H1 (cell line): Measurements from ENCODE around the gene PANX3. TPM values are rescaled to one million over a fixed set of nuclear protein-coding genes. Genes with fewer than 3 reads are reported as not detected.

Source experiments
- CTCF ChIA-PET: fragments of 300-600 bp; sonication (Branson Sonifier 250); formaldehyde crosslinking; loops from one replicate; lab custom pipeline; 2021; ENCODE audit not compliant: partially characterized antibody; lab: Charles Lee
- POLR2A ChIA-PET: fragments of 300-600 bp; sonication (Branson Sonifier 250); formaldehyde crosslinking; loops from one replicate; lab custom pipeline; 2021; ENCODE audit warnings: inconsistent platforms; ENCODE audit not compliant: partially characterized antibody; lab: Charles Lee
- DNase-seq, 2 experiments: peaks; one replicate each; pipeline versions ENCODE4 v3.0.0 to v3.0.0-alpha.2; 2010 to 2022; ENCODE audit warnings: low spot score in 2 of 2, low read depth in 1 of 2, mixed read lengths in 1 of 2
- FAIRE-seq: peaks from 2 replicates; lab custom pipeline; 2011; peaks lifted over from hg19 to GRCh38; lab: Jason Lieb, UNC
- H2AFZ ChIP-seq: 2 replicates; pipeline ENCODE4 v1.8.1; 2012; ENCODE audit warnings: low read length, inconsistent platforms
- H2AK5ac ChIP-seq: 2 replicates; pipeline ENCODE4 v1.6.1; 2013; ENCODE audit warnings: low read depth, low read length
- H2BK120ac ChIP-seq: replicated peaks from 2 replicates; pipeline ENCODE3; 2013; ENCODE audit warnings: low read depth, low read length, inconsistent platforms
- H2BK12ac ChIP-seq: 2 replicates; pipeline ENCODE4 v1.6.1; 2013; ENCODE audit warnings: low read depth, low read length
- H2BK15ac ChIP-seq: 2 replicates; pipeline ENCODE4 v1.6.1; 2013; ENCODE audit warnings: low read length
- H2BK20ac ChIP-seq: 2 replicates; pipeline ENCODE4 v1.6.1; 2013; ENCODE audit warnings: low read length
- H2BK5ac ChIP-seq: 2 replicates; pipeline ENCODE4 v1.6.1; 2013; ENCODE audit warnings: low read depth, low read length
- H3K14ac ChIP-seq: 2 replicates; pipeline ENCODE4 v1.6.1; 2013; ENCODE audit warnings: inconsistent platforms; ENCODE audit not compliant: insufficient read length
- H3K18ac ChIP-seq: 2 replicates; pipeline ENCODE4 v1.6.1; 2013; ENCODE audit warnings: low read length; ENCODE audit errors: extremely low read depth
- H3K23ac ChIP-seq: 2 replicates; pipeline ENCODE4 v1.6.1; 2013; ENCODE audit warnings: inconsistent platforms; ENCODE audit not compliant: insufficient read length
- H3K23me2 ChIP-seq: 2 replicates; pipeline ENCODE4 v1.6.1; 2013; ENCODE audit warnings: low read depth, low read length
- H3K27ac ChIP-seq: 2 replicates; pipeline ENCODE4 v1.6.1; 2011; ENCODE audit warnings: low read depth, low read length, inconsistent platforms
- H3K27me3 ChIP-seq, 4 experiments: replicated peaks in 1 of 4; 1 replicate in 1 of 4; 2 replicates in 3 of 4; pipeline versions ENCODE4 v1.6.1 to v1.8.1; 2011 to 2013; ENCODE audit warnings: low read length in 3 of 4, mild to moderate bottlenecking in 3 of 4, inconsistent platforms in 2 of 4, mixed read lengths in 2 of 4, moderate library complexity in 1 of 4; ENCODE audit not compliant: control insufficient read depth in 3 of 4, insufficient read depth in 3 of 4; ENCODE audit errors: extremely low read depth in 1 of 4
- H3K36me3 ChIP-seq, 4 experiments: 2 replicates each; pipeline versions ENCODE4 v1.6.1 to v1.8.1; 2011 to 2013; ENCODE audit warnings: mild to moderate bottlenecking in 4 of 4, low read length in 3 of 4, moderate library complexity in 2 of 4, control low read depth in 1 of 4, inconsistent platforms in 1 of 4; ENCODE audit not compliant: insufficient read depth in 4 of 4, control insufficient read depth in 2 of 4
- H3K4ac ChIP-seq: replicated peaks from 2 replicates; pipeline ENCODE3; 2013; ENCODE audit warnings: low read length, low read depth, mixed read lengths, inconsistent platforms; ENCODE audit not compliant: insufficient read length
- H3K4me1 ChIP-seq, 4 experiments: replicated peaks in 1 of 4; 1 replicate in 1 of 4; 2 replicates in 3 of 4; pipeline versions ENCODE4 v1.6.1 to v1.8.1; 2011 to 2013; ENCODE audit warnings: low read length in 3 of 4, inconsistent platforms in 2 of 4, mixed read lengths in 1 of 4; ENCODE audit not compliant: insufficient read depth in 4 of 4, control insufficient read depth in 3 of 4
- H3K4me2 ChIP-seq, 2 experiments: 2 replicates each; pipeline versions ENCODE4 v1.6.1 to v1.8.1; 2011 to 2013; ENCODE audit warnings: low read depth in 2 of 2, low read length in 2 of 2, control low read depth in 1 of 2, inconsistent platforms in 1 of 2, mild to moderate bottlenecking in 1 of 2; ENCODE audit not compliant: insufficient read depth in 1 of 2
- H3K4me3 ChIP-seq, 4 experiments: fragments of 200-600, 300-600 bp in 1 of 4; sonication (generic), shearing (Covaris generic), sonication (Bioruptor Twin) in 1 of 4; 2 replicates each; pipeline versions ENCODE4 v1.5.1 to v1.8.1; 2011 to 2016; ENCODE audit warnings: low read length in 4 of 4, low read depth in 3 of 4, control low read depth in 2 of 4, inconsistent platforms in 2 of 4, mild to moderate bottlenecking in 2 of 4, mixed read lengths in 1 of 4, moderate library complexity in 1 of 4; ENCODE audit not compliant: insufficient read depth in 2 of 4; ENCODE audit errors: extremely low read depth in 1 of 4
- H3K56ac ChIP-seq: replicated peaks from 2 replicates; pipeline ENCODE3; 2013; ENCODE audit warnings: low read depth, mild to moderate bottlenecking, mixed read lengths, low read length, inconsistent platforms; ENCODE audit not compliant: insufficient read length
- H3K79me1 ChIP-seq: 2 replicates; pipeline ENCODE4 v1.6.1; 2013; ENCODE audit warnings: low read depth, low read length, control low read depth
- H3K79me2 ChIP-seq, 2 experiments: 2 replicates each; pipeline versions ENCODE4 v1.6.1 to v1.8.1; 2012 to 2013; ENCODE audit warnings: low read length in 2 of 2, mild to moderate bottlenecking in 2 of 2, inconsistent platforms in 1 of 2; ENCODE audit not compliant: insufficient read depth in 2 of 2, control insufficient read depth in 1 of 2
- H3K9ac ChIP-seq, 4 experiments: replicated peaks in 1 of 4; 1 replicate in 1 of 4; 2 replicates in 3 of 4; pipeline versions ENCODE4 v1.6.1 to v1.8.1; 2011 to 2013; ENCODE audit warnings: low read depth in 3 of 4, low read length in 3 of 4, control low read depth in 2 of 4, mild to moderate bottlenecking in 2 of 4, moderate library complexity in 2 of 4, inconsistent platforms in 1 of 4; ENCODE audit errors: extremely low read depth in 1 of 4
- H3K9me3 ChIP-seq, 2 experiments: 2 replicates each; pipeline versions ENCODE4 v1.6.1 to v1.8.1; 2012 to 2013; ENCODE audit warnings: mild to moderate bottlenecking in 2 of 2, moderate library complexity in 2 of 2, control low read depth in 1 of 2, inconsistent platforms in 1 of 2, low read depth in 1 of 2, low read length in 1 of 2, mixed read lengths in 1 of 2; ENCODE audit not compliant: insufficient read depth in 2 of 2
- H4K20me1 ChIP-seq, 2 experiments: replicated peaks in 1 of 2; 2 replicates each; pipeline versions ENCODE3 to v1.8.1; 2011 to 2013; ENCODE audit warnings: inconsistent platforms in 2 of 2, low read length in 2 of 2, mild to moderate bottlenecking in 1 of 2; ENCODE audit not compliant: insufficient read depth in 2 of 2, control insufficient read depth in 1 of 2
- H4K5ac ChIP-seq: 2 replicates; pipeline ENCODE4 v1.6.1; 2013; ENCODE audit warnings: low read length, low read depth, mixed read lengths, inconsistent platforms; ENCODE audit not compliant: insufficient read length
- H4K8ac ChIP-seq: 2 replicates; pipeline ENCODE4 v1.8.0; 2013; ENCODE audit warnings: mild to moderate bottlenecking, moderate library complexity, low read length, inconsistent platforms; ENCODE audit not compliant: insufficient read depth; ENCODE audit errors: extremely low read depth
- H4K91ac ChIP-seq: replicated peaks from 2 replicates; pipeline ENCODE3; 2013; ENCODE audit warnings: low read length, mixed read lengths, inconsistent platforms; ENCODE audit not compliant: insufficient read length
- CEBPB ChIP-seq: IDR thresholded peaks from 2 replicates; pipeline ENCODE4 v1.6.1; 2012; ENCODE audit warnings: low read depth, low read length
- CTCF ChIP-seq, 3 experiments: IDR thresholded peaks; 1 replicate in 2 of 3; 2 replicates in 1 of 3; pipeline versions ENCODE4 v1.5.1 to v1.6.1; 2011; ENCODE audit warnings: low read length in 3 of 3, mild to moderate bottlenecking in 3 of 3, inconsistent platforms in 2 of 3, low read depth in 1 of 3, moderate library complexity in 1 of 3; ENCODE audit not compliant: insufficient read depth in 1 of 3; ENCODE audit errors: control extremely low read depth in 1 of 3
- E2F6 ChIP-seq: IDR thresholded peaks from 2 replicates; pipeline ENCODE4 v1.6.1; 2012; ENCODE audit warnings: inconsistent platforms
- NRF1 ChIP-seq: IDR thresholded peaks from 2 replicates; pipeline ENCODE4 v1.6.1; 2011; ENCODE audit warnings: mild to moderate bottlenecking, low read depth, low read length, improper control_type of control experiment
- POU5F1 ChIP-seq: IDR thresholded peaks from 2 replicates; pipeline ENCODE4 v1.6.1; 2011; ENCODE audit warnings: low read depth, mild to moderate bottlenecking, low read length, moderate library complexity
- SIX5 ChIP-seq: IDR thresholded peaks from 2 replicates; pipeline ENCODE4 v1.6.1; 2011; ENCODE audit warnings: mild to moderate bottlenecking, low read depth, low read length
- SUZ12 ChIP-seq: fragments of 200-600 bp; sonication (generic); IDR thresholded peaks from 2 replicates; pipeline ENCODE4 v1.6.1; 2012; ENCODE audit warnings: mild to moderate bottlenecking, inconsistent platforms, low read length, moderate library complexity, mixed read lengths
- YY1 ChIP-seq: IDR thresholded peaks from 2 replicates; pipeline ENCODE4 v1.6.1; 2011; ENCODE audit warnings: low read depth, mild to moderate bottlenecking, low read length
- WGBS, 2 experiments: shearing (Covaris generic) in 1 of 2; methylation state at CpG; one replicate each; pipeline versions ENCODE4 v1.1.6 to v1.1.7; 2013 to 2015; ENCODE audit warnings: low lambda C conversion rate in 2 of 2, mixed read lengths in 2 of 2, inconsistent platforms in 1 of 2, low coverage in 1 of 2, missing lambda C conversion rate in 1 of 2; ENCODE audit not compliant: insufficient replicate concordance in 2 of 2, insufficient coverage in 1 of 2, insufficient read length in 1 of 2; ENCODE audit errors: extremely low coverage in 1 of 2, missing lambda C conversion rate in 1 of 2; 5-methylcytosine and 5-hydroxymethylcytosine counted together
- polyA plus RNA-seq, 7 experiments: library from polyadenylated mRNA; depleted of rRNA in 3 of 7; stranded (reverse) in 5 of 7; unstranded in 2 of 7; fragments of >200 nt in 5 of 7; fragments of 200-250 nt in 2 of 7; gene quantifications; 1 replicate in 5 of 7; 2 replicates in 1 of 7; 4 replicates in 1 of 7; pipeline versions ENCODE4 v1.2.1 to v1.2.3, GENCODE V29; 2011 to 2013; ENCODE audit warnings: missing spikeins in 2 of 7, mixed read lengths in 2 of 7
- total RNA-seq: library from RNA; stranded (reverse); fragmentation: NEBNext Ultra II Directional; extraction: Animal tissue kit (Norgen Biotek cat#: 25700); gene quantifications from 2 replicates; pipeline ENCODE4 v1.2.1, GENCODE V29; 2021

Gene PANX3
- total and polyA plus RNA-seq, 2 of the 8 experiments (the other 6 are each of a cell fraction or from before 2014, with no cell fraction given) = not detected

- 30% methylated on average over 16 of the region's 16 CpGs; no CpG with 5 or more reads in 1 of the 2 experiments for WGBS, 2 experiments
- no peaks in the 10 kb centered on the region; the same call in 1 of the 2 replicates for H3K23me2 ChIP-seq
- H2AFZ ChIP-seq = peak overlapping the region; percentile 85
- H2AK5ac ChIP-seq = no peak overlapping the region
- H4K91ac ChIP-seq = no peak overlapping the region
- H3K4me2 ChIP-seq = peak overlapping the region; percentile 4 to 58; a peak in 3 of 4 replicates
- H4K20me1 ChIP-seq = no peaks in the 10 kb centered on the region
- H4K5ac ChIP-seq = no peak overlapping the region
- FAIRE-seq (no peak), DNase-seq (peak in 1 of 2 experiments; percentile 68)
- no peak overlapping the region for H3K9ac ChIP-seq
- H3K27me3 ChIP-seq = no peaks in the 10 kb centered on the region
- no peak overlapping the region for H3K18ac ChIP-seq
- H3K36me3 ChIP-seq = no peaks in the 10 kb centered on the region
- peaks cover 0 to 4% (median 2%) of the 10 kb centered on the region in 4 experiments; a peak in 3 of 7 replicates for H3K4me1 ChIP-seq
- no peak overlapping the region for H2BK5ac ChIP-seq
- no peak overlapping the region for H3K27ac ChIP-seq
- no peak overlapping the region for H3K4ac ChIP-seq
- no peak overlapping the region for H3K14ac ChIP-seq
- no peak overlapping the region for H3K23ac ChIP-seq
- ChIA-PET CTCF (interaction anchor here (0.6 to 8.6 kb wide), 40 partner anchors 10 to 1741 kb away, joined by 3 to 69 read pairs (median 6); partner anchors contain the start of genes ESAM, PANX3, SIAE and SPA17), POLR2A (interaction anchor here (1.3 kb wide), 2 partner anchors 119 to 129 kb away, joined by 3 to 4 read pairs; no protein-coding TSS in a partner anchor)
- no peaks in the 10 kb centered on the region for H3K79me1 ChIP-seq
- no peak overlapping the region for H2BK12ac ChIP-seq
- H2BK15ac ChIP-seq = no peak overlapping the region
- no peak overlapping the region for H2BK120ac ChIP-seq
- H3K56ac ChIP-seq = no peak overlapping the region
- no peaks in the 10 kb centered on the region for H3K79me2 ChIP-seq
- peak overlapping the region in 1 of 4 experiments; percentile 37; a peak in 2 of 8 replicates for H3K4me3 ChIP-seq
- H2BK20ac ChIP-seq = no peak overlapping the region
- H3K9me3 ChIP-seq = no peaks in the 10 kb centered on the region
- H4K8ac ChIP-seq = no peak overlapping the region
- TF ChIP-seq E2F6 = no peak
- no peak for TF ChIP-seq SUZ12
- TF ChIP-seq SIX5 = no peak
- peak; percentile 87 for TF ChIP-seq YY1
- no peak for TF ChIP-seq NRF1
- TF ChIP-seq CEBPB = no peak; the same call in 1 of the 2 replicates
- no peak for TF ChIP-seq POU5F1
- peak; percentile 38 to 87 (median 75) for TF ChIP-seq CTCF (IDR thresholded peaks at IDR 0.05; ENCODE audit: control extremely low read depth in 1 of 3, insufficient read depth in 1 of 3, low read depth in 1 of 3, low read length in 3 of 3)
Measured at GRCh38 chr11:124644426-124645280, 33.4 kb downstream of the PANX3 start.
